HepG2 (cell line): ENCODE results near the gene OBI1. TPM values are rescaled to one million over a fixed set of nuclear protein-coding genes. Genes with fewer than 3 reads are reported as not detected.

Experiments
- ATAC-seq: fragments of 200-7000 bp; cut with Tn5 transposase; 3 replicates; pipeline ENCODE4 v1.9.1; 2020; ENCODE audit warnings: mild to moderate bottlenecking, moderate library complexity
- BruUV-seq: library from RNA; stranded (reverse); fragments of 400-500 nt; replicated peaks from 2 replicates; lab custom pipeline; 2021; lab: Mats Ljungman, UMichigan
- CTCF ChIA-PET: fragments of 300-600 bp; formaldehyde crosslinking; extraction: SDS; loops from one replicate; lab custom pipeline; 2021; ENCODE audit warnings: low total read pairs, inconsistent platforms, low intra/inter-chr PET ratio; lab: Yijun Ruan, JAX
- POLR2A ChIA-PET: fragments of 350-600 bp; sonication (Branson Sonifier 250); formaldehyde crosslinking; loops from one replicate; lab custom pipeline; 2020; ENCODE audit warnings: antibody characterized with exemption, inconsistent platforms; lab: Yijun Ruan, JAX
- DNase-seq: peaks from one replicate; pipeline ENCODE4 v3.0.0-alpha.2; 2015; ENCODE audit warnings: low spot score
- FAIRE-seq: peaks from 3 replicates; lab custom pipeline; 2011; peaks lifted over from hg19 to GRCh38; lab: Jason Lieb, UNC
- H2AFZ ChIP-seq: one replicate; pipeline ENCODE4 v1.6.1; 2011; ENCODE audit warnings: low read length, inconsistent platforms
- H3K27ac ChIP-seq: fragments of 300-600 bp; 3 replicates; pipeline ENCODE4 v1.8.0; 2011; ENCODE audit warnings: mixed run types, mild to moderate bottlenecking, mixed read lengths, low read length, inconsistent platforms; ENCODE audit not compliant: insufficient read depth; ENCODE audit errors: extremely low read length
- H3K27me3 ChIP-seq, 2 experiments: fragments of 200-600 bp in 1 of 2; 2 replicates in 1 of 2; 3 replicates in 1 of 2; pipeline versions ENCODE4 v1.6.0 to v1.8.0; 2011; ENCODE audit warnings: low read length in 2 of 2, mild to moderate bottlenecking in 2 of 2, moderate library complexity in 2 of 2, inconsistent platforms in 1 of 2; ENCODE audit not compliant: insufficient read depth in 2 of 2, control insufficient read depth in 1 of 2
- H3K36me3 ChIP-seq, 2 experiments: fragments of 200-600 bp in 1 of 2; replicated peaks in 1 of 2; 2 replicates in 1 of 2; 3 replicates in 1 of 2; pipeline versions ENCODE4 v1.5.1 to v1.8.0; 2011; ENCODE audit warnings: low read length in 2 of 2, inconsistent platforms in 1 of 2; ENCODE audit not compliant: insufficient read depth in 2 of 2, control insufficient read depth in 1 of 2
- H3K4me1 ChIP-seq: 2 replicates; pipeline ENCODE4 v1.5.1; 2012; ENCODE audit warnings: low read length, inconsistent platforms; ENCODE audit not compliant: insufficient read depth
- H3K4me2 ChIP-seq: 2 replicates; pipeline ENCODE4 v1.6.0; 2011; ENCODE audit warnings: low read depth, low read length, inconsistent platforms
- H3K4me3 ChIP-seq, 3 experiments: fragments of 200-600 bp in 1 of 3; sonication (generic), shearing (Covaris generic) in 1 of 3; replicated peaks in 1 of 3; 2 replicates each; pipeline ENCODE4 v1.5.1; 2011 to 2016; ENCODE audit warnings: low read length in 3 of 3, inconsistent platforms in 2 of 3, low read depth in 2 of 3, mild to moderate bottlenecking in 2 of 3, control low read depth in 1 of 3, mixed read lengths in 1 of 3; ENCODE audit not compliant: insufficient read depth in 1 of 3
- H3K79me2 ChIP-seq: one replicate; pipeline ENCODE4 v1.6.1; 2011; ENCODE audit warnings: low read length, inconsistent platforms; ENCODE audit not compliant: insufficient read depth
- H3K9ac ChIP-seq: 2 replicates; pipeline ENCODE4 v1.6.0; 2011; ENCODE audit warnings: mild to moderate bottlenecking, low read depth, low read length, inconsistent platforms; ENCODE audit not compliant: insufficient read depth
- H3K9me3 ChIP-seq: 2 replicates; pipeline ENCODE4 v1.5.1; 2012; ENCODE audit warnings: mild to moderate bottlenecking, low read length
- H4K20me1 ChIP-seq: 2 replicates; pipeline ENCODE4 v1.6.0; 2011; ENCODE audit warnings: inconsistent platforms, mild to moderate bottlenecking, low read length, moderate library complexity; ENCODE audit not compliant: insufficient read depth
- AKAP8 ChIP-seq: sonication (generic); formaldehyde crosslinking; IDR thresholded peaks from 2 replicates; pipeline ENCODE4 v1.5.1; 2020; ENCODE audit warnings: mild to moderate bottlenecking, missing genetic modification reagents
- DNMT3B ChIP-seq: conservative IDR thresholded peaks from 2 replicates; pipeline ENCODE4 v1.6.1; 2016; ENCODE audit warnings: missing biosample characterization, control low read depth
- HNRNPUL1 ChIP-seq: fragments of 200-400 bp; formaldehyde crosslinking; IDR thresholded peaks from 2 replicates; pipeline ENCODE4 v1.6.1; 2017; ENCODE audit warnings: low read depth, mild to moderate bottlenecking, low read length, moderate library complexity
- HOXA7 ChIP-seq: sonication (generic); formaldehyde crosslinking; IDR thresholded peaks from 2 replicates; pipeline ENCODE4 v1.8.1; 2022; ENCODE audit warnings: mild to moderate bottlenecking, missing genetic modification reagents, moderate library complexity
- ZBTB38 ChIP-seq: sonication (generic); formaldehyde crosslinking; IDR thresholded peaks from 2 replicates; pipeline ENCODE4 v1.5.1; 2020; ENCODE audit warnings: mild to moderate bottlenecking, missing genetic modification reagents
- ZBTB8A ChIP-seq: sonication (generic); formaldehyde crosslinking; IDR thresholded peaks from 2 replicates; pipeline ENCODE4 v1.4.0; 2020; ENCODE audit warnings: mild to moderate bottlenecking, low read depth, missing genetic modification reagents, borderline replicate concordance
- ZNF274 ChIP-seq: sonication (generic); formaldehyde crosslinking; IDR thresholded peaks from 2 replicates; pipeline ENCODE4 v1.5.1; 2020; ENCODE audit warnings: mild to moderate bottlenecking, missing genetic modification reagents
- ZNF546 ChIP-seq: sonication (generic); formaldehyde crosslinking; conservative IDR thresholded peaks from 2 replicates; pipeline ENCODE4 v1.8.1; 2023; ENCODE audit warnings: mild to moderate bottlenecking, missing genetic modification reagents
- ZNF549 ChIP-seq: sonication (generic); formaldehyde crosslinking; IDR thresholded peaks from 2 replicates; pipeline ENCODE4 v1.5.0; 2020; ENCODE audit warnings: missing genetic modification reagents
- ZSCAN31 ChIP-seq: sonication (generic); formaldehyde crosslinking; IDR thresholded peaks from 2 replicates; pipeline ENCODE4 v1.5.0; 2020; ENCODE audit warnings: low read depth, mild to moderate bottlenecking, missing genetic modification reagents
- WGBS: methylation state at CpG from one replicate; pipeline ENCODE4 v1.1.6; 2017; ENCODE audit warnings: low lambda C conversion rate; 5-methylcytosine and 5-hydroxymethylcytosine counted together
- in situ Hi-C: cut with HindIII; loops from 2 replicates; pipeline ENCODE4 v1.10.0; 2017; ENCODE audit warnings: low pct_unique_long_range_greater_than_20kb; ENCODE audit not compliant: extremely low pct_ligation_motif_present
- intact Hi-C: fragments of 100-400 bp; cut with micrococcal nuclease; formaldehyde crosslinking; loops from one replicate; pipeline ENCODE4 v1.10.0; 2022; ENCODE audit not compliant: unreplicated experiment
- polyA plus RNA-seq, 8 experiments: library from polyadenylated mRNA; depleted of rRNA in 3 of 8; stranded (reverse) in 7 of 8; unstranded in 1 of 8; fragments of >200 nt; fragmentation: Illumina TruSeq in 4 of 8; extraction: Trizol in 4 of 8; gene quantifications; 2 replicates each; pipeline versions ENCODE4 v1.2.1 to v1.2.3, GENCODE V29; 2011 to 2016; ENCODE audit warnings: low read depth in 4 of 8, missing spikeins in 1 of 8, mixed read lengths in 1 of 8; ENCODE audit not compliant: insufficient read depth in 1 of 8
- total RNA-seq, 5 experiments: library from RNA; depleted of rRNA; stranded (reverse); fragments of >200 nt; fragmentation: Illumina TruSeq; extraction: Trizol; gene quantifications; 2 replicates each; pipeline ENCODE4 v1.2.3, GENCODE V29; 2016; ENCODE audit warnings: low read depth in 1 of 5
- TF ChIP-seq, protein P1 (sequence below): sonication (generic); formaldehyde crosslinking; IDR thresholded peaks from 2 replicates; pipeline ENCODE4 v1.5.1; 2020; ENCODE audit warnings: missing genetic modification reagents, mild to moderate bottlenecking, borderline replicate concordance
- TF ChIP-seq, protein P2 (sequence below): sonication (generic); formaldehyde crosslinking; IDR thresholded peaks from 2 replicates; pipeline ENCODE4 v1.8.0; 2022; ENCODE audit warnings: mild to moderate bottlenecking, missing genetic modification reagents, moderate library complexity
- TF ChIP-seq, protein P3 (sequence below): sonication (generic); formaldehyde crosslinking; IDR thresholded peaks from 2 replicates; pipeline ENCODE4 v1.8.0; 2022; ENCODE audit warnings: missing genetic modification reagents, mild to moderate bottlenecking, inconsistent platforms, borderline replicate concordance

OBI1 gene
- total and polyA plus RNA-seq, 2 of the 13 experiments (the other 11 are each of a cell fraction or from before 2014, with no cell fraction given) = 7.8 to 23.5 TPM

- Histone ChIP-seq H3K4me2 (no peak overlapping the region), H2AFZ (no peak overlapping the region), H3K27ac (no peak overlapping the region), H4K20me1 (no peaks in the 10 kb centered on the region), H3K27me3 (no peaks in the 10 kb centered on the region), H3K36me3 (no peaks in the 10 kb centered on the region), H3K4me1 (no peaks in the 10 kb centered on the region), H3K9ac (no peak overlapping the region), H3K79me2 (no peaks in the 10 kb centered on the region), H3K4me3 (no peak overlapping the region), H3K9me3 (no peaks in the 10 kb centered on the region)
- 10% methylated on average over 4 of the region's 4 CpGs for WGBS
- ATAC-seq = no peak
- BruUV-seq = no TSS peak
- in situ Hi-C loops (no loop called here), intact Hi-C loops (no loop called here)
- ChIA-PET POLR2A (no interaction called here), CTCF (no interaction called here)
- no peak for DNase-seq
- TF ChIP-seq HOXA7 (no peak), ZNF274 (no peak), ZNF546 (CRISPR knock-in tag) (no peak), DNMT3B (CRISPR knock-in tag) (no peak), AKAP8 (no peak), ZBTB38 (no peak)
- TF ChIP-seq, protein P1, sequence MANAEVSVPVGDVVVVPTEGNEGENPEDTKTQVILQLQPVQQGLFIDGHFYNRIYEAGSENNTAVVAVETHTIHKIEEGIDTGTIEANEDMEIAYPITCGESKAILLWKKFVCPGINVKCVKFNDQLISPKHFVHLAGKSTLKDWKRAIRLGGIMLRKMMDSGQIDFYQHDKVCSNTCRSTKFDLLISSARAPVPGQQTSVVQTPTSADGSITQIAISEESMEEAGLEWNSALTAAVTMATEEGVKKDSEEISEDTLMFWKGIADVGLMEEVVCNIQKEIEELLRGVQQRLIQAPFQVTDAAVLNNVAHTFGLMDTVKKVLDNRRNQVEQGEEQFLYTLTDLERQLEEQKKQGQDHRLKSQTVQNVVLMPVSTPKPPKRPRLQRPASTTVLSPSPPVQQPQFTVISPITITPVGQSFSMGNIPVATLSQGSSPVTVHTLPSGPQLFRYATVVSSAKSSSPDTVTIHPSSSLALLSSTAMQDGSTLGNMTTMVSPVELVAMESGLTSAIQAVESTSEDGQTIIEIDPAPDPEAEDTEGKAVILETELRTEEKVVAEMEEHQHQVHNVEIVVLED = no peak
- FAIRE-seq = no peak
Measured at GRCh38 chr13:78576261-78576660, 82.7 kb downstream of the OBI1 start.

- no peaks in the 10 kb centered on the region for H3K79me2 ChIP-seq
- ATAC-seq = no peak
- no peaks in the 10 kb centered on the region for H3K27me3 ChIP-seq
- 38% methylated on average over 5 of the region's 5 CpGs for WGBS
- CTCF ChIA-PET = no interaction called here
- intact Hi-C loops = no loop called here
- H3K36me3 ChIP-seq = no peaks in the 10 kb centered on the region
- H3K27ac ChIP-seq = no peak overlapping the region
- FAIRE-seq = no peak
- no TSS peak for BruUV-seq
- no peaks in the 10 kb centered on the region for H3K9me3 ChIP-seq
- no peak overlapping the region for H3K4me3 ChIP-seq
- H4K20me1 ChIP-seq = no peaks in the 10 kb centered on the region
- TF ChIP-seq, protein P2, sequence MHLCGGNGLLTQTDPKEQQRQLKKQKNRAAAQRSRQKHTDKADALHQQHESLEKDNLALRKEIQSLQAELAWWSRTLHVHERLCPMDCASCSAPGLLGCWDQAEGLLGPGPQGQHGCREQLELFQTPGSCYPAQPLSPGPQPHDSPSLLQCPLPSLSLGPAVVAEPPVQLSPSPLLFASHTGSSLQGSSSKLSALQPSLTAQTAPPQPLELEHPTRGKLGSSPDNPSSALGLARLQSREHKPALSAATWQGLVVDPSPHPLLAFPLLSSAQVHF (CRISPR knock-in tag) = no peak
- TF ChIP-seq, protein P3, sequence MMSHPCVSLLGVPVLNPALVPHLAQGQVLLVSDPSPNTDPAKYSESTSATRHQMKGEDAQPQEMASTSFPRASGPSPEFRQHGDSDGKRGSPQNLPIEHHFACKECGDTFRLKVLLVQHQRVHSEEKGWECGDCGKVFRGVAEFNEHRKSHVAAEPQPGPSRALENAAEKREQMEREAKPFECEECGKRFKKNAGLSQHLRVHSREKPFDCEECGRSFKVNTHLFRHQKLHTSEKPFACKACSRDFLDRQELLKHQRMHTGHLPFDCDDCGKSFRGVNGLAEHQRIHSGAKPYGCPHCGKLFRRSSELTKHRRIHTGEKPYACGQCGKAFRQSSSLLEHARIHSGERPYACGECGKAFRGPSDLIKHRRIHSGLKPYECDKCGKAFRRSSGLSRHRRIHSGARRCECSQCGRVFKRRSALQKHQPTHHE = no peak
- TF ChIP-seq ZSCAN31 (CRISPR knock-in tag) = no peak
- TF ChIP-seq ZNF549 (CRISPR knock-in tag) = no peak
- TF ChIP-seq HNRNPUL1 = no peak
- TF ChIP-seq ZBTB8A (CRISPR knock-in tag) = no peak
- TF ChIP-seq, all 625 proteins: peak for 0
- no peak for DNase-seq
- POLR2A ChIA-PET = no interaction called here
- H2AFZ ChIP-seq = no peak overlapping the region
- H3K4me1 ChIP-seq = no peaks in the 10 kb centered on the region
- no peak overlapping the region for H3K4me2 ChIP-seq
- in situ Hi-C loops = no loop called here
- H3K9ac ChIP-seq = no peak overlapping the region
Measured at GRCh38 chr13:78572459-78572858, 86.5 kb downstream of the OBI1 start.
